HG02870 (cell line): ENCODE data around the gene CAB39L.

Experiments used
- ATAC-seq: cut with Tn5 transposase; IDR thresholded peaks from one replicate; pipeline ENCODE4 v1.9.1; 2021; ENCODE audit warnings: mild to moderate bottlenecking, moderate library complexity; ENCODE audit not compliant: unreplicated experiment

The CAB39L gene

GRCh38 chr13:49443357-49443703 lies 534 bp downstream of the CAB39L start:
- ATAC-seq, result no peak

GRCh38 chr13:49441846-49442245 lies 2.0 kb downstream of the CAB39L start:
- no peak for ATAC-seq

GRCh38 chr13:49441312-49441711 lies 2.6 kb downstream of the CAB39L start:
- no peak for ATAC-seq

GRCh38 chr13:49439609-49440008 lies 4.3 kb downstream of the CAB39L start:
- ATAC-seq, result no peak

- no peak for ATAC-seq
These were observed 6.2 kb downstream of the CAB39L start for GRCh38 chr13:49437705-49438104.

GRCh38 chr13:49436890-49437289 lies 7.0 kb downstream of the CAB39L start:
- no peak for ATAC-seq

GRCh38 chr13:49435992-49436391 lies 7.9 kb downstream of the CAB39L start:
- no peak for ATAC-seq

- no peak for ATAC-seq
These were observed 14.7 kb downstream of the CAB39L start for GRCh38 chr13:49429121-49429520.

- no peak for ATAC-seq
These were observed 15.7 kb downstream of the CAB39L start for GRCh38 chr13:49428041-49428763.

- ATAC-seq, result no peak
These were observed 19.8 kb downstream of the CAB39L start for GRCh38 chr13:49424011-49424560.

- no peak for ATAC-seq
These were observed 22.5 kb downstream of the CAB39L start for GRCh38 chr13:49421391-49421790.

GRCh38 chr13:49419276-49419675 lies 24.6 kb downstream of the CAB39L start:
- ATAC-seq, result no peak

- ATAC-seq, result no peak
These were observed 25.7 kb downstream of the CAB39L start for GRCh38 chr13:49418206-49418605.

GRCh38 chr13:49417161-49417560 lies 26.7 kb downstream of the CAB39L start:
- ATAC-seq, result no peak

GRCh38 chr13:49412749-49413148 lies 31.1 kb downstream of the CAB39L start:
- no peak for ATAC-seq

- ATAC-seq, result no peak
These were observed 32.5 kb downstream of the CAB39L start for GRCh38 chr13:49411353-49411752.

- ATAC-seq, result no peak
These were observed 33.4 kb downstream of the CAB39L start for GRCh38 chr13:49410477-49410876.

- ATAC-seq, result no peak
These were observed 33.9 kb downstream of the CAB39L start for GRCh38 chr13:49410006-49410405.

GRCh38 chr13:49409008-49409407 lies 34.9 kb downstream of the CAB39L start:
- ATAC-seq, result no peak

- ATAC-seq, result no peak
These were observed 35.9 kb downstream of the CAB39L start for GRCh38 chr13:49407936-49408335.

GRCh38 chr13:49407068-49407467 lies 36.8 kb downstream of the CAB39L start:
- ATAC-seq, result no peak

- no peak for ATAC-seq
These were observed 39.2 kb downstream of the CAB39L start for GRCh38 chr13:49404703-49405020.
